Measurements from ENCODE around the gene ELOVL6. TPM values are rescaled to one million over a fixed set of nuclear protein-coding genes. Genes with fewer than 3 reads are reported as not detected.
A peak's percentile ranks its signal among the peaks of the same experiment; 100 is the strongest.

Gene ELOVL6
- total and polyA plus RNA-seq, 10 of the 15 experiments (the other 5 are each of a cell fraction or from before 2014, with no cell fraction given) = 3.9 to 33.5 (median 8.1) TPM

DNA sequence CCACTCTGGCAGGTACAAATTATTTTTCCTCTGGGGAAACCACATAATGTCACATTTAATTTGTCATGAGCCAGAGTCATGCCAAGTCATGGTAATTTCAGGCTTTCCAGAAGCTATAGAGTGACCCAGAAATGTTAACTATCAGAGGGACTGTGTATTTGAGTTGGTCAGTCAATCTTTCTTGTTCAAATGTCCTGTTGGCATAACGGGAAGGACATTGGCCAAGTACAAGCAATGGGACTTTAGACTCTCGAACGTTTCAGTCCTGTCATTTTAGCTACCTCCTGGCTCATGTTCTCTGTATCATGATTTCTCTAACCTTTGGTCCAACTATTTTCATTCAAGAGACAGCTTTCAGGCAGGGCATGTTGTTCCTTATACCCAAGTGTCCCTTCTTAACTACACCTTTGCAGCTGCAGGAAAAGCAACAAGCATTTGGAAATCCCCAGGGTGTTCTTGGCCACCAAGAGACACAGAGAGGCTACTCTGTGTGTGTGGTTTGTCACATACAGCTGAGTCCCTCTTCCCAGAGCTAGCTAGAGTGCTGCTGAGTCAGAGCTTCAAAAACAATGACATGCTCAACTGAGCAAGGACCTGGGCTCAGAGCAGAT, 143.2 kb downstream of the ELOVL6 start (continued):
- TF ChIP-seq, protein P1, sequence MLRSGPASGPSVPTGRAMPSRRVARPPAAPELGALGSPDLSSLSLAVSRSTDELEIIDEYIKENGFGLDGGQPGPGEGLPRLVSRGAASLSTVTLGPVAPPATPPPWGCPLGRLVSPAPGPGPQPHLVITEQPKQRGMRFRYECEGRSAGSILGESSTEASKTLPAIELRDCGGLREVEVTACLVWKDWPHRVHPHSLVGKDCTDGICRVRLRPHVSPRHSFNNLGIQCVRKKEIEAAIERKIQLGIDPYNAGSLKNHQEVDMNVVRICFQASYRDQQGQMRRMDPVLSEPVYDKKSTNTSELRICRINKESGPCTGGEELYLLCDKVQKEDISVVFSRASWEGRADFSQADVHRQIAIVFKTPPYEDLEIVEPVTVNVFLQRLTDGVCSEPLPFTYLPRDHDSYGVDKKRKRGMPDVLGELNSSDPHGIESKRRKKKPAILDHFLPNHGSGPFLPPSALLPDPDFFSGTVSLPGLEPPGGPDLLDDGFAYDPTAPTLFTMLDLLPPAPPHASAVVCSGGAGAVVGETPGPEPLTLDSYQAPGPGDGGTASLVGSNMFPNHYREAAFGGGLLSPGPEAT (IDR thresholded peaks at IDR 0.05; ENCODE audit: low read depth) = peak; percentile 85
- TF ChIP-seq NFYA (IDR thresholded peaks at IDR 0.05; ENCODE audit: borderline replicate concordance, low read depth, low read length) (no peak), TCF7 (IDR thresholded peaks at IDR 0.05; ENCODE audit: borderline replicate concordance) (no peak), TAF1 (IDR thresholded peaks at IDR 0.05; ENCODE audit: borderline replicate concordance, low read depth, low read length) (0 out of 2 replicates have a peak, but pooled peaks have one; percentile 21), IKZF1 (conservative IDR thresholded peaks at IDR 0.05) (peak; percentile 84), POLR2A (IDR thresholded peaks at IDR 0.05; ENCODE audit: low read depth, low read length) (no peak), EP300 (IDR thresholded peaks at IDR 0.05; ENCODE audit: borderline replicate concordance in 1 of 2, control insufficient read depth in 1 of 2, low read depth in 2 of 2, low read length in 2 of 2) (0 out of 4 replicates have a peak, but pooled peaks of 1 of the 2 experiments have one; percentile 31), POU2F2 (IDR thresholded peaks at IDR 0.05; ENCODE audit: borderline replicate concordance, low read depth, low read length) (peak; percentile 16; the same call in 1 of the 3 replicates), TCF12 (IDR thresholded peaks at IDR 0.05; ENCODE audit: low read depth, low read length) (peak; percentile 72; the same call in 1 of the 2 replicates), RUNX3 (IDR thresholded peaks at IDR 0.05; ENCODE audit: low read length) (peak; percentile 88), SUPT20H (IDR thresholded peaks at IDR 0.05; ENCODE audit: borderline replicate concordance, control insufficient read depth, low read depth, low read length) (no peak), BACH1 (IDR thresholded peaks at IDR 0.05; ENCODE audit: borderline replicate concordance) (peak; percentile 90; the same call in 1 of the 2 replicates), KDM1A (IDR thresholded peaks at IDR 0.05; ENCODE audit: borderline replicate concordance) (no peak), MYC (IDR thresholded peaks at IDR 0.05; ENCODE audit: insufficient read depth, insufficient read length, insufficient replicate concordance, low read length, severe bottlenecking) (no peak), HDGF (IDR thresholded peaks at IDR 0.05) (no peak), IRF4 (IDR thresholded peaks at IDR 0.05; ENCODE audit: low read depth, low read length) (no peak), MEF2B (IDR thresholded peaks at IDR 0.05; ENCODE audit: partially characterized antibody, poor library complexity, severe bottlenecking) (peak; percentile 94), CBX5 (IDR thresholded peaks at IDR 0.05; ENCODE audit: low read depth) (peak; percentile 73)
- TF ChIP-seq, protein P2, sequence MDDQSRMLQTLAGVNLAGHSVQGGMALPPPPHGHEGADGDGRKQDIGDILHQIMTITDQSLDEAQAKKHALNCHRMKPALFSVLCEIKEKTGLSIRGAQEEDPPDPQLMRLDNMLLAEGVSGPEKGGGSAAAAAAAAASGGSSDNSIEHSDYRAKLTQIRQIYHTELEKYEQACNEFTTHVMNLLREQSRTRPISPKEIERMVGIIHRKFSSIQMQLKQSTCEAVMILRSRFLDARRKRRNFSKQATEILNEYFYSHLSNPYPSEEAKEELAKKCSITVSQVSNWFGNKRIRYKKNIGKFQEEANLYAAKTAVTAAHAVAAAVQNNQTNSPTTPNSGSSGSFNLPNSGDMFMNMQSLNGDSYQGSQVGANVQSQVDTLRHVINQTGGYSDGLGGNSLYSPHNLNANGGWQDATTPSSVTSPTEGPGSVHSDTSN (IDR thresholded peaks at IDR 0.05; ENCODE audit: insufficient replicate concordance, low read depth, low read length) = peak; percentile 41
